Measurements from ENCODE around the gene TFAP2D.

DNA sequence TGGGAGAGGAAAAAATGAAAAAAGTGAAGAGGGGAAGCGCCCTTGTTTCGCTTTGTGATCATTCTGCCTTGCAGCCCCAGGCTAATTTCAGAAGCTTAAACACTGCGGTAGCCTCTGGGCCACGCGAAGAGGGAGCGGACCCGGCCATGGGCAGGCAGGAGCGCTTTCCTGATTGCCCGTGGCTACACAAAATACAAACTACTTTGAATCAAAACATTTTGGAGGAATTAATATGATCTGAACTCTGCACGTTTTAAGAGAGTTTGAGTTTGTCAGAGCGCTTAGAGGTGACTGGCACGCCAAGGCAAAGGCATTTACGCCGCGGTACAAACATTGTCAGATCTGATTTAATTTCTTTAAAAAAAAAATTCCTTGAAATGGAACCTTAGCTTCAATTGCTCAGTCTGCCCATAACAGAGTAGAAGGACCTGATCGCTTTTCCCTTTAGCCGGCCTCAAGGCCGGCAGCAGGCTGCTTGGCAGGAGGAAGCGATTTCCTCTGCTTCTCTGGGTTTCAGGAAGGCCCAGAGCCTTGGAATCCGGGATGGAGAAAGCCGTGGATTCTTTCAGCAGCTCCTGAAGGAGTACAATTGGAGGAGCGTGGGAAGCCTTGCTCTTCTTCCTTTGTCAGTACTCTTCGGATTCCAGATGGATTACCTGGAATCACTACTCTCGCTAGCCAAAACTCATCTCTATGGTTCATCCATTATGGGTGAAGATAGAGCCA, 9.7 kb downstream of the TFAP2D start:
- TF ChIP-seq, protein P1, sequence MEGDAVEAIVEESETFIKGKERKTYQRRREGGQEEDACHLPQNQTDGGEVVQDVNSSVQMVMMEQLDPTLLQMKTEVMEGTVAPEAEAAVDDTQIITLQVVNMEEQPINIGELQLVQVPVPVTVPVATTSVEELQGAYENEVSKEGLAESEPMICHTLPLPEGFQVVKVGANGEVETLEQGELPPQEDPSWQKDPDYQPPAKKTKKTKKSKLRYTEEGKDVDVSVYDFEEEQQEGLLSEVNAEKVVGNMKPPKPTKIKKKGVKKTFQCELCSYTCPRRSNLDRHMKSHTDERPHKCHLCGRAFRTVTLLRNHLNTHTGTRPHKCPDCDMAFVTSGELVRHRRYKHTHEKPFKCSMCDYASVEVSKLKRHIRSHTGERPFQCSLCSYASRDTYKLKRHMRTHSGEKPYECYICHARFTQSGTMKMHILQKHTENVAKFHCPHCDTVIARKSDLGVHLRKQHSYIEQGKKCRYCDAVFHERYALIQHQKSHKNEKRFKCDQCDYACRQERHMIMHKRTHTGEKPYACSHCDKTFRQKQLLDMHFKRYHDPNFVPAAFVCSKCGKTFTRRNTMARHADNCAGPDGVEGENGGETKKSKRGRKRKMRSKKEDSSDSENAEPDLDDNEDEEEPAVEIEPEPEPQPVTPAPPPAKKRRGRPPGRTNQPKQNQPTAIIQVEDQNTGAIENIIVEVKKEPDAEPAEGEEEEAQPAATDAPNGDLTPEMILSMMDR (IDR thresholded peaks at IDR 0.05): no peak
- no peak for TF ChIP-seq POLR2A (IDR thresholded peaks at IDR 0.05)

All from right lobe of liver (tissue), 4 donors.